Activated T-cell treated with anti-CD3 and anti-CD28 coated beads, Interleukin-2, amount 50 U/mL, for 72 hours (primary cell): ENCODE data around the gene SETD2. TPM values are rescaled to one million over a fixed set of nuclear protein-coding genes. Genes with fewer than 3 reads are reported as not detected.

ENCODE experiments used
- ATAC-seq, 2 donors: fragments of 150-1000 bp; cut with Tn5 transposase; replicated peaks in 1 of 2; 2 replicates each; pipeline ENCODE4 v1.10.0; 2021; ENCODE audit warnings: moderate library complexity in 2 of 2, mild to moderate bottlenecking in 1 of 2
- DNase-seq, 2 donors: peaks; one replicate each; pipeline ENCODE4 v3.0.0; 2021 to 2022; ENCODE audit warnings: mixed read lengths in 1 of 2
- H3K27ac Mint-ChIP-seq: one replicate; pipeline ENCODE4 v1.8.0; 2022; ENCODE audit warnings: mild to moderate bottlenecking, moderate library complexity, mixed read lengths
- H3K27me3 Mint-ChIP-seq: one replicate; pipeline ENCODE4 v1.8.0; 2022; ENCODE audit warnings: low read depth, mixed read lengths
- H3K36me3 Mint-ChIP-seq, 2 donors: one replicate each; pipeline ENCODE4 v1.8.0; 2022; ENCODE audit warnings: mixed read lengths in 2 of 2, mild to moderate bottlenecking in 1 of 2; ENCODE audit not compliant: insufficient read depth in 2 of 2
- H3K4me1 Mint-ChIP-seq: one replicate; pipeline ENCODE4 v1.8.0; 2022; ENCODE audit warnings: low read depth, mixed read lengths
- H3K4me3 Mint-ChIP-seq, 2 donors: one replicate each; pipeline ENCODE4 v1.8.0; 2022; ENCODE audit warnings: mild to moderate bottlenecking in 2 of 2, mixed read lengths in 2 of 2, moderate library complexity in 2 of 2
- H3K9me3 Mint-ChIP-seq, 2 donors: one replicate each; pipeline ENCODE4 v1.8.0; 2022; ENCODE audit warnings: mixed read lengths in 2 of 2
- total RNA-seq, 2 donors: library from RNA; stranded (reverse); gene quantifications; one replicate each; pipeline ENCODE4 v1.2.3, GENCODE V29; 2022

The SETD2 gene
- total RNA-seq, 2 donors from 2014 or later = 42.9 to 48.7 TPM

GRCh38 chr3:46968783-46969428, 195.0 kb downstream of the SETD2 start:
- H3K9me3 Mint-ChIP-seq = no peaks in the 10 kb centered on the region
- peaks cover 0 to 21% of the 10 kb centered on the region in 2 donors for H3K36me3 Mint-ChIP-seq
- no peaks in the 10 kb centered on the region for H3K27me3 Mint-ChIP-seq
- peak overlapping the region; percentile 86 for H3K27ac Mint-ChIP-seq
- peaks cover 80% of the 10 kb centered on the region for H3K4me1 Mint-ChIP-seq
- H3K4me3 Mint-ChIP-seq = no peak overlapping the region
- ATAC-seq (no peak), DNase-seq (no peak)

GRCh38 chr3:46966811-46967210, 197.1 kb downstream of the SETD2 start:
- Mint-ChIP-seq H3K4me1 (peaks cover 76% of the 10 kb centered on the region), H3K36me3 (peaks cover 2 to 17% of the 10 kb centered on the region in 2 donors), H3K4me3 (no peak overlapping the region), H3K27ac (peak overlapping the region; percentile 7), H3K9me3 (no peaks in the 10 kb centered on the region), H3K27me3 (no peaks in the 10 kb centered on the region)
- DNase-seq (no peak), ATAC-seq (peak; percentile 16 to 49)

Other genes starting within 250 kb of the SETD2 start
- gene CCDC12, start 187.4 kb downstream of the SETD2 start, total RNA-seq = 10 to 100 TPM; 54.7 to 56.2 TPM
- gene NBEAL2, start 184.4 kb downstream of the SETD2 start, total RNA-seq = 10 to 100 TPM; 84.0 to 87.4 TPM
- 1 to 10 TPM; 3.2 to 4.0 TPM for gene KIF9, start 118.7 kb upstream of the SETD2 start, total RNA-seq
- gene KLHL18, start 118.8 kb upstream of the SETD2 start, total RNA-seq = 10 to 100 TPM; 22.6 to 29.0 TPM
- gene PTPN23, start 216.9 kb upstream of the SETD2 start, total RNA-seq = 10 to 100 TPM; 24.1 to 38.8 TPM